RWPE1 (cell line): ENCODE data around the gene C4A.
"Not testable (repeated sequence)": the region's sequence is repeated elsewhere in the genome, so short reads cannot be mapped to it uniquely, and the experiment has no call there.

Experiments
- CTCF ChIA-PET: fragments of 350-600 bp; sonication (Branson Sonifier 250); formaldehyde crosslinking; extraction: SDS; loops from one replicate; lab custom pipeline; 2021; lab: Yijun Ruan, JAX
- POLR2A ChIA-PET: fragments of 400-600 bp; formaldehyde crosslinking; extraction: SDS; loops from one replicate; lab custom pipeline; 2020; ENCODE audit warnings: antibody characterized with exemption; ENCODE audit not compliant: low non-redundant PET; lab: Yijun Ruan, JAX
- DNase-seq: peaks from one replicate; pipeline ENCODE4 v3.0.0; 2012; ENCODE audit warnings: low spot score
- H3K27ac ChIP-seq: fragments of 450-650 bp; 2 replicates; pipeline ENCODE4 v1.5.1; 2017
- TF ChIP-seq, protein P1 (sequence below): fragments of 450-650 bp; conservative IDR thresholded peaks from 2 replicates; pipeline ENCODE4 v1.5.1; 2017; ENCODE audit warnings: low read depth, mild to moderate bottlenecking

The C4A gene

DNA sequence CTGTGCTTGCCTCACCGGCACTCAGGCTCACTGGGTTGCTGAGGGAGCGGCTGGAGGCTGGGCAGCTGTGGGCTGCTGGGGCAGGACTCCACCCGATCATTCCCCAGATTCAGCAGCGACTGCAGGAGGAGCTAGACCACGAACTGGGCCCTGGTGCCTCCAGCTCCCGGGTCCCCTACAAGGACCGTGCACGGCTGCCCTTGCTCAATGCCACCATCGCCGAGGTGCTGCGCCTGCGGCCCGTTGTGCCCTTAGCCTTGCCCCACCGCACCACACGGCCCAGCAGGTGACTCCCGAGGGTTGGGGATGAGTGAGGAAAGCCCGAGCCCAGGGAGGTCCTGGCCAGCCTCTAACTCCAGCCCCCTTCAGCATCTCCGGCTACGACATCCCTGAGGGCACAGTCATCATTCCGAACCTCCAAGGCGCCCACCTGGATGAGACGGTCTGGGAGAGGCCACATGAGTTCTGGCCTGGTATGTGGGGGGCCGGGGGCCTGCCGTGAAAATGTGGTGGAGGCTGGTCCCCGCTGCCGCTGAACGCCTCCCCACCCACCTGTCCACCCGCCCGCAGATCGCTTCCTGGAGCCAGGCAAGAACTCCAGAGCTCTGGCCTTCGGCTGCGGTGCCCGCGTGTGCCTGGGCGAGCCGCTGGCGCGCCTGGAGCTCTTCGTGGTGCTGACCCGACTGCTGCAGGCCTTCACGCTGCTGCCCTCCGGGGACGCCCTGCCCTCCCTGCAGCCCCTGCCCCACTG is 58.6 kb downstream of the C4A start:
- POLR2A ChIA-PET, H3K27ac ChIP-seq, DNase-seq, CTCF ChIA-PET: not testable (repeated sequence)

DNA sequence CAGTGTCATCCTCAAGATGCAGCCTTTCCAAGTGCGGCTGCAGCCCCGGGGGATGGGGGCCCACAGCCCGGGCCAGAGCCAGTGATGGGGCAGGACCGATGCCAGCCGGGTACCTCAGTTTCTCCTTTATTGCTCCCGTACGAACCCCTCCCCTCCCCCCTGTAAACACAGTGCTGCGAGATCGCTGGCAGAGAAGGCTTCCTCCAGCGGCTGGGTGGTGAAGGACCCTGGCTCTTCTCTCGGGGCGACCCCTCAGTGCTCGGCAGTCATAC is 59.1 kb downstream of the C4A start:
- H3K27ac ChIP-seq, CTCF ChIA-PET, POLR2A ChIA-PET, DNase-seq: not testable (repeated sequence)

DNA sequence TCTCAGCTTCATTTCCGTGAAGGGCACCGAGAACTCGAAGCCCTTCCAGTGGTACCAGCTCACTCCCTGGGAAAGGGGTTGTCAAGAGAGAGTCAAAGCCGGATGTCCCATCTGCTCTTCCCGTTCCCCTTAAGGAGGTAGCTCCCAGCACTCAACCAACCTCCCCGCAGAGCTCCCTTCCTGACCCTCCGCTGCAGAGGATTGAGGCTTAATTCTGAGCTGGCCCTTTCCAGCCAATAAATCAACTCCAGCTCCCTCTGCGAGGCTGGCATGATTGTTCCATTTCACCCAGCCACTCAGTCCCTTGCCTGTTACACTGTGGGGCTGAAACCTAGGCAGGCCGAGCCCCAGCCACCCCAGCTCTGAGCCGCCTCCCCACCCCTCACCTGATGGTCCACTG is 59.5 kb downstream of the C4A start:
- H3K27ac ChIP-seq, POLR2A ChIA-PET, CTCF ChIA-PET, DNase-seq: not testable (repeated sequence)

DNA sequence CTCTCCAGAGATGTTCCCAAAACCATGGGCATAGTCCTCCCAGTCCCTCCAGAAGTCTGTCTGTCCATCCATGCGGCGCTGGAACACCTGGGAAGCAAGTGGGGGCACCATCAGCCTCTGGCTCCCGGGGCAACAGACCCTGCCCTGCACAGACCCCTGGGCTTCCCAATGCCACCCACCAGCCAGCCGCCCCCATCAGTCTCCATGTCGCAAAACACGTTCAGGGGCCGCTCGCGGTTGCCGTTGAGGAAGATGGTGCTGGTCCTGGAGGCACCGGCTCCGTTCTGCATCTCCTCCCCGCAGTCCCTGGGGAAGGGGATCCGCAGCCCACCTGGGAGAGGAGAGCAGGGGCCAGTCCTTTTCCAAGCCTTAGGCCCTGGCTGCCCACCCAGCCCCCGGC is 60.4 kb downstream of the C4A start:
- POLR2A ChIA-PET, H3K27ac ChIP-seq, DNase-seq, CTCF ChIA-PET: not testable (repeated sequence)

DNA sequence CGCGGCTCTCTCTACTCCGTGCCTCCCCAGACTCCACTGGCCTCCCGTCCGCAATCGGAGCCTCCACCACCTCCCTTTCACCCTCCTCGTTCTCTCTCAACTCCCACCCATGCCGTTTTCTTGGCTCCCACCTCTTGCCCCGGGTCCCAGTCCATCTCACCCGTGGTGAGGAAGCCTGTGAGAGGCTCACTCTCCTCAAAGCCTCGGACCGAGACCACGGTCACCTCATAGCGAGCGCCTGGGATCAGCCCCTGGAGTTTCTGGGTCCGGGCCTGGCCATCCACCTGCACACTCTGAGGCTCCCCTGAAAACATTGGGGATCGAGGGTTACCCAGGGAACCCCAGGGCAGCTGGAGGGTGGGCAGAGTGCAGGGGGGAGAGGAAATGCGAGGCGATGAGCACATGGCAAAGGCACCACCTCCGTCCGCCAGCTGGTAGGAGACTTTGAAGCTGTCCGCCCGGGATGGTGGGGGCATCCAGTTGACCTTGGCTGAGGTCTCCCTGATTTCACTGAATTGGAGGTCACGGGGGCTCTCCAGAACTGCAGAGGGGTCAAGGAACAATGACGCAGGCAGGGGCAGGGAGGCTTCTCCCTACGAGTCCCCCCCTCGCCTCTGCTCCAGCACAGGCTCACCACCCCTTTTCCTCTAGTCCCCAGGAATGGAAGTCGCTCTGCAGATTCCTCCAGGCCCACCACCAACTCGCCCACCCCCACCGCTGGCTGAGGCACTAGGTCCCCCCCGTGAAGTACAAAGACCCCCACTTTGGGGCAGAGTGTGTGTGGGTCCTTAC is 61.9 kb downstream of the C4A start:
- DNase-seq, H3K27ac ChIP-seq, CTCF ChIA-PET, POLR2A ChIA-PET: not testable (repeated sequence)

DNA sequence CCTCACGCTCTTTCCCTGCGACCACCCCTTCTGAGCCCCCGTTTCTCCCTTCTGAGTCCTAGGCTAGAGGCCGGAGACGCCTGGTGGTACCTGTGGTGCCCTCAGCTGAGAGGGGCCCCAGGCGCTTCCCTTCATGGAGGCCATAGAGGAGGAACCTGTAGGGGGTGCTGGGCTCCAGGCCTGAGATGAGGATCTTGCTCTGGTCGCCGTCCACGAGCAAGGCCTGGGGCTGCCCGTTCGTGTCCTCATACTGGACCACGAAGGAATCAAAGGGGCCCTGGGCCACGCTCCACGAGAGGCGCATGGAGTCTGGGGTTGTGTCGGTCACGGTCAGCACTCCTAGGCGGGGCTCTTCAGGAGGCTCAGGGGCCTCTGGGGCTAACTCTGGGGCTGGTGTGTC is 63.1 kb downstream of the C4A start:
- DNase-seq, H3K27ac ChIP-seq, CTCF ChIA-PET, POLR2A ChIA-PET: not testable (repeated sequence)

DNA sequence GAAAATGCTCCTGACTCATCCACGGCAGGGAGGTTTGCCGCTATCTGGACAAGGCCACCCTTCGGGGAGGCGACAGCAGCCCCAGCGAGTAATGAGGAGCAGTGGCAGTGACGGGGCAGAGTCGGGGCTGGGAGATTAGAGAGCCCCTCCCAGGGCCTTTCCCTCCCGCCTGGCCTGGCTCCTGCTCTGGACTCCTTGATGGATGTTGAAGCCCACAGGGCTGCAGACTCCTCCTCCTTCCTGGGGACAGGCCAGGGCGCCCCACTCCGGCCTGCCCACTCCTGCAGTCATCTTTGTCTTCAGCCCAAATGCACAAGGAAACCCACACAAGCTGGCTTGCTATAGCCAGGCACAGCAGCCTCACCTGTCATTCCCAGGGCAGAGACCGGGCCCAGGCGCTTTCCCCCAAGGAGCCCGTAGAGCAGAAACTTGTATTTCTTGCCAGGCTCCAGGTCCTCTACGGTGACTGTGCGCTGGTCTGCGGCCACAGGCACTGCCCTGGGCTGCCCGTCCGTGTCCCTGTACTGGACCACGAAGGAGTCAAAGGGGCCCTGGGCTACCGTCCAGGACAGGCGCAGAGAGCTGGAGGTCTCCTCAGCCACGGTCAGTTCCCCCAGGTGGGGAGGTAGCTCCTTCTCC is 64.1 kb downstream of the C4A start:
- DNase-seq: no peak
- ChIA-PET CTCF (interaction anchor here (1.3 kb wide), 1 partner anchor 30 kb away, joined by 3 read pairs; no protein-coding TSS in a partner anchor), POLR2A (no interaction called here)
- TF ChIP-seq, protein P1, sequence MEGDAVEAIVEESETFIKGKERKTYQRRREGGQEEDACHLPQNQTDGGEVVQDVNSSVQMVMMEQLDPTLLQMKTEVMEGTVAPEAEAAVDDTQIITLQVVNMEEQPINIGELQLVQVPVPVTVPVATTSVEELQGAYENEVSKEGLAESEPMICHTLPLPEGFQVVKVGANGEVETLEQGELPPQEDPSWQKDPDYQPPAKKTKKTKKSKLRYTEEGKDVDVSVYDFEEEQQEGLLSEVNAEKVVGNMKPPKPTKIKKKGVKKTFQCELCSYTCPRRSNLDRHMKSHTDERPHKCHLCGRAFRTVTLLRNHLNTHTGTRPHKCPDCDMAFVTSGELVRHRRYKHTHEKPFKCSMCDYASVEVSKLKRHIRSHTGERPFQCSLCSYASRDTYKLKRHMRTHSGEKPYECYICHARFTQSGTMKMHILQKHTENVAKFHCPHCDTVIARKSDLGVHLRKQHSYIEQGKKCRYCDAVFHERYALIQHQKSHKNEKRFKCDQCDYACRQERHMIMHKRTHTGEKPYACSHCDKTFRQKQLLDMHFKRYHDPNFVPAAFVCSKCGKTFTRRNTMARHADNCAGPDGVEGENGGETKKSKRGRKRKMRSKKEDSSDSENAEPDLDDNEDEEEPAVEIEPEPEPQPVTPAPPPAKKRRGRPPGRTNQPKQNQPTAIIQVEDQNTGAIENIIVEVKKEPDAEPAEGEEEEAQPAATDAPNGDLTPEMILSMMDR: no peak
- H3K27ac ChIP-seq: peak overlapping the region; percentile 82

DNA sequence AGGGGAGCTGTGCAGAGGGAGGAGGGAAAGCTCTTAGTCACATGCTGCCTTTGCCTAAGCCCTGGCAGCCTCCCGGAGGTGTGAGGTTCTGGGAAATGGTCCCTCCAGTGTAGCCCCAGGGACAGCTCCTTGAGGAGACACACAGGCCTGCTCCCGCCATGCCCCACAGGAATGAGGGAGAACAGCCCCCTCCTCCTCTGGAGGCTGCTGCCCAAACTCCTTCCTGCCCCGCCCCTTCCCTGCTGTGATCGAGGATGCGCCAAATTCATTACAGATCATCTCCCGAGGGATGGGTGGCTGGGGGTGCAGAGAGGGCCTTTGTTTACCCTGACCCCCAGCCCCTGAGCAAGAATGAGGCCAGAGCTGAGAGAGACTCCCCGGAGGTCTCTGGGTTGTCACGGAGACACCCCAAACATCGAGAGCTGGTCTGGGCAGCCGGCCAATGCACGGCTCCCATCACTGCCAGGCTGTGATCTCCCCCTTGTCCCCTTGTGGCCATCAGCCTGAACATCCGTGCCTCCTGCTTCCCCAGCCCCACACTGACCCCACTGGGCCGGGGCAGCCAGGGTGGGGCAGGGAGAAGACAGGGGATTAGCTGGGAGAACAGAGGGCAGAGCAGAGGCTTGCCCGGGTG is 64.7 kb downstream of the C4A start:
- ChIA-PET POLR2A (no interaction called here), CTCF (interaction anchor here (1.3 kb wide), 1 partner anchor 30 kb away, joined by 3 read pairs; no protein-coding TSS in a partner anchor)
- TF ChIP-seq, protein P1: no peak
- no peak for DNase-seq
- H3K27ac ChIP-seq: peak overlapping the region; percentile 82

DNA sequence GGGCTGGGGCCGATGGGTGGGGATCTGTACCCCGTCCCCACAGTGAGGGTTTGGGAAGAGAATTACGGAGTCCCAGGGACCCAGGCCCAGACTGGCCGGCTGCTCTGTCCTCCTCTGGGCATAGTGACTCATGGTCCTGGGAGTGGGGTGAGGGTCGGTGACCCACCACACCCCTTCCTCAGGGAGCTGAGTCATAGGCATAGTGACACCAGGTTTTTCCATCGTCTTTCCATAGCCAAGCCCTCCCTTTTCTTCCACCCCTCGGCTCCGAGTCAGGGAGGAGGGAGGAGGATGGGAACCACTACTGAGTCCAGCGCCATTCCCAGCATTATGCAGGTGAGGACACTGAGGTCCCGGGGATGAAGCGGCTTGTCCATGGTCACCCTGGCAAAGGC is 65.2 kb downstream of the C4A start:
- peak; percentile 24 for DNase-seq
- peak overlapping the region; percentile 82 for H3K27ac ChIP-seq
- POLR2A ChIA-PET: no interaction called here
- TF ChIP-seq, protein P1: no peak
- CTCF ChIA-PET: interaction anchor here (0.6 to 1.4 kb wide), 3 partner anchors 8 to 82 kb away, joined by 3 to 5 read pairs (median 3); no protein-coding TSS in a partner anchor
